Measurements from ENCODE around the gene LAX1.

The LAX1 gene

GRCh38 chr1:203818399-203818798 lies 53.4 kb downstream of the LAX1 start:
- no peak for DNase-seq

DNA sequence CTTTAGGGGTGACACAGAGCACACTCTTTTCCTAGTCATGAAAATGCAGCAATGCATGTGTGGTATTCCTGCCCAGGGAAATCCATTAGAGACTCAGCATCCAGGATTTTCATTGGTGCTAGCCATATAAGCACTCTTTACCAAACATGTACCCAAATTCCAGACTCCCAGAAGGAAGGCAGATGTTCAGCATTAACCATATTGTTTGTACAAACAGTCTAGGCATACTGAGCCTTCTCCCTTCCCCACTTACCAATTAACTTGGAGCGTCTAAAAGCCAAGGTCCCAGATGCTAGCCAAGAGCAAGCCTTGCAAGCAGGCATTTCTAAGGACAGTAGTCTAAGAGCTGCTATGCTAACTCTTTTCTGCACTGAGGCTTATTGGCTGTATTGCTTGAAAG lies 58.3 kb downstream of the LAX1 start:
- no peak for DNase-seq
